ENCODE data around the gene HSF5.
"Not testable (repeated sequence)": the region's sequence is repeated elsewhere in the genome, so short reads cannot be mapped to it uniquely, and the experiment has no call there.

HSF5 gene

DNA sequence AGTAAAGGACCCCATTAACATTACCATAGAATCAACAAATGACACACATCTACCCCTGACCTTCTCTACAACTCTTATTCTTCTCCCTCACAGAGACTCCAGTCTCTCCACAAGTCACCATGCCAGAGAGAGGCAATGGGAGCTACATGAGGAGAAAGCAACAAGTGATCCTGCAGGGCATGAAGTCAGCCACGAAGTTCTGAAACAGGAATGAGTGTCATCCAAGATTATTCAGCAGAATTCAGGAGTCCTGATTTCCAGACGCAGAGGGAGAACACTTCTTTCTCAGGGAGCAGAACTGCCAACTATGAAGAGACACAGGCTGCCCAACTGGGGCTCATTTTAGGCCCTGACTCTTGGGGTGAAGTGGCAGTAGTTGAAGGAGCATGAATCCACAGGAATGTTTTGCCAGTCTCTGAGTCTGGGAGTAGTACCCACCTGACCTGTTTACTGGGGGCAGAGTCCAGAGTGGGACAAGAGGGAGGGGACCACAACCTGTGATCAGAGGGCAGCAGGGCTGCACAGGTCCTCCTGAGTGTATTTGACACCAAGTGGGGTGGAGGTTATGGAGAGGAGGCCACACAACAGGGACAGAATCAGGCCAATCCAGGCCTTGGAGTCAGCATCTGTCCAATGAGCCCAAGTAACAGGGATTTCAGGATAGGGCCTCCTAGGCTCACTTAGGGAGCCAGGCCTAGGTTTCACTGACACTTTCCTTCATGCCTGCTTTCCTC lies 28.6 kb upstream of the HSF5 start:
- DNase-seq (ENCODE audit: extremely low read depth in 1 of 2, low read depth in 1 of 2) = no peak

DNA sequence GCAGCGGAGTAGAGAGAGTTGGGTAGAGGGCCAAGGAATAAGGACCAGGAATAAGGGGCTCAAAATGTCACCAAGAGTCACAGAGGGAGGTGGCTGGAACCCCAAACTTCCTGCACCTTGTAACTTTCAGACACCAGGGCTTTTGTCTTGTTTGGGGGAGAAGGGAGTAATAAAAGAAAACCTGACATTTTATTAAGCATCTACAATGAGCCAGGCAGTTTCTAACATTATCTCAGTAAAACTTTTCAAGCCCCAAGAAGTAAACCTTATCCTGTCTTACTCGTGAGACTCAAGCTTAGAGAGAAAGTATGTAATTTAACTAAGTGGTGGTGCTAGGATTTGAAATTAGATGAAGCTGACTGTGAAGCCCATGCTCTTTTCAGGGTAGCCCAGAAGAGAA lies 27.1 kb upstream of the HSF5 start:
- no peak for DNase-seq (ENCODE audit: extremely low read depth in 1 of 2, low read depth in 1 of 2)

DNA sequence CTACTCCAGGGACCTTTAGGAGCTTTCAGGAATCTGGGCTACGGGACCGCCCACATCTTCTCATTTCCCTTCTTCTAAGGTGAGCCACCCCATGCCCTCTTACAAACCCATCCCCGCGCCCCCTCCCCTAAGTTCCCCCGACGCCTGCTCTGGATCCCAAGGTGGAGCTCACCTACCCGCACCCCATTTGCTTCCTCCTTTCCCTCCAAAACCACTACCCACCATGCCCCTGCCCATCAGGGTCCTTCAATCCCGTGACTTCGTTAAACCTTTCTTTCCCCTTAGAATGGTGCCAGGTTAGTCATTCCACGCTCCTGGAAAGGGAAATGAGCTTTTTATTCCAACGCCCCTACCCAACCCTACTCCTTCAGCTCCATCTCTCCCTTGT lies 26.6 kb upstream of the HSF5 start:
- DNase-seq (ENCODE audit: extremely low read depth in 1 of 2, low read depth in 1 of 2) = no peak

DNA sequence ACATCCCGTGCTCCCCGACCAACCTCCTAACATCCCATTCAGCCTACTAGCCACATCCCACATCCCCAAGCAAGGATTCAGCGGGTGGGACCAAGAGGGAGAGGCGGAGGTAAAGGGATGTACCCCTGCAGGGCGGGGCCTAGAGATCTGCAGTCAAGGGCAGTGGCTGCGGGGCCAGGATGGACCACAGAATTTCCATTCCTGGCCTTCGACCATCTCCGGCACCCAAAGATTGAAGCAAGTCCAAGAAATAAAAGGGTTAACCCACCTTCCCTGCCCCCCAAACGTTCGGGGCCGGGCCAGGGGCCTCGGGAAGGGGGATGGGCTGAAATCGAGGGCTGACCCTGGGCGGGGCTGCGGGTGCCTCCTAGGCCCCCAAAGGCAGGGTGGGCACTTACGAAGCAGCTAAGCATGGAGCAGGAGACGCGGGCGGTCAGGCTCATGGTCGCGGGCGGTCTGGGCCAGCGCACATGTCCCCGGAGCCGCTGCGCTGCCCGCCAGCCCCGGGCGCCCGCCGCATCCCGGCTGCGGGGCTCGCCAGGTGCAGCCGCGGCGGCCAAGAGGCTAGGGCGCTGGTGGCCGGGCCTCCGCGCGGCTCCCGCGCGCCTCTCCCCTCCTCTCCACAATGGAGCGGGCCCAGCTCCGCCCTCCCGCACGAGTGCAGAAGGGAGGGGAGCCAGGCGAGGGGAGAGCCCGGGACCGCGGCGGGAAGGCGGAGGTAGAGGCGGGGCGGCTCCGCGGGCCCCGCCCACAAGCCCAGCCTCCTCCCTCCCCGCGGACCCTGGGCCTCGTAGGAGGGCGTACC lies 26.0 kb upstream of the HSF5 start, which contains the start of gene MTMR4:
TSS of gene MTMR4 (minus strand) at position 674 of the 805 bp plus-strand sequence. CDS start at position 443, 231 bp downstream.
- peak; percentile 52 to 64 for DNase-seq (ENCODE audit: extremely low read depth in 1 of 2, low read depth in 1 of 2)

DNA sequence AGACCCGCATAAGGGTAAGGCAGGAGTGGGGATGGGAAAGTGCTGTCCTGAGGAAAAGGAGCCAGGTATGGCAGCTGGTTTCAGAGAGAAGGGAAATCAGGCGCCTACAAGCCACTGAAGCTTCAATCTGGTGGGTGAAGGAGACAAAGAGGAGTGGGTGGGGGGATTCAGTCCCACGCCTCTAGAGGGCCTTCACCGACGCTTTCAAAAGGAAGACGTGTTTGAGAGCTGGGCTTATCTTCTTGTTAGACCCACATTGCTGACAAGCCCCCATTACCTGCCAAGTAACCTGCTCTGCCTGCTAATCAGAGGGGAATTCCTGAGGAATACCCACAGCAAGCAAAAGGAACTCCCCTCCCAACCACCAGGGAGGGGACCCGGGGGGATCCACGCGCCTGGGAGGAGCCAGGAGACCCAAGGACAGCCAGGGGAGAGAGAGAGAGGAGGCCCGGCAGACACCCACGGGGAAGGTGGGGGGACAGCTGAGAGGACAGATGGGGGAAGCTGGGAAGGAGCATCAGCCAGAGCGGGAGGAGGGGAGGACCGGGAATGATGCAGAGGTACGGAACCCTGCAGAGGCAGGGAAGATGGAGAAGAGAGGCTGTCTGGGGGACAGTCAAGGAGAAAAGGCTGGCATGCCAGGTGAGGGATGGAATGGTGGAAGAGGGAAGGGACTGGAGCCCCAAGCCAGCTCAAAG lies 25.2 kb upstream of the HSF5 start:
- no peak for DNase-seq (ENCODE audit: extremely low read depth in 1 of 2, low read depth in 1 of 2)

DNA sequence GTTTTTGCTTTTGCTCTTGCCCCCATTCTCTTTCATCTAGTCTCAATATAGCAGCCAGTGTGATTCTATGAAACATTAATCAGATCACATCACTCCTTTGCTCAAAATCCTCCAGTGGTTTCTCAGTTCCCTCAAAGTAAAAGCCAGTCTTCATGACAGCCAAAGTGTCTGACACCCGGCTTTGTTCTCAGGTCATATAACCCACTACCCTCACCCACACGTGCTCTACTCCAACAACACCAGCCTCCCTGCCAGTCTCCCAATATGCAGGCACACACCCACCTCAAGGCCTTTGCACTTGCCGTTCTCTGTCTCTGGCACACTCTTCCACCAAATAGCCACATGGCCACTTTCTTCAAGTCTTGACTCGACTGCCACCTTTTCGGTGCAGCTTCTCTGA lies 21.9 kb upstream of the HSF5 start:
- no peak for DNase-seq (ENCODE audit: extremely low read depth in 1 of 2, low read depth in 1 of 2)

DNA sequence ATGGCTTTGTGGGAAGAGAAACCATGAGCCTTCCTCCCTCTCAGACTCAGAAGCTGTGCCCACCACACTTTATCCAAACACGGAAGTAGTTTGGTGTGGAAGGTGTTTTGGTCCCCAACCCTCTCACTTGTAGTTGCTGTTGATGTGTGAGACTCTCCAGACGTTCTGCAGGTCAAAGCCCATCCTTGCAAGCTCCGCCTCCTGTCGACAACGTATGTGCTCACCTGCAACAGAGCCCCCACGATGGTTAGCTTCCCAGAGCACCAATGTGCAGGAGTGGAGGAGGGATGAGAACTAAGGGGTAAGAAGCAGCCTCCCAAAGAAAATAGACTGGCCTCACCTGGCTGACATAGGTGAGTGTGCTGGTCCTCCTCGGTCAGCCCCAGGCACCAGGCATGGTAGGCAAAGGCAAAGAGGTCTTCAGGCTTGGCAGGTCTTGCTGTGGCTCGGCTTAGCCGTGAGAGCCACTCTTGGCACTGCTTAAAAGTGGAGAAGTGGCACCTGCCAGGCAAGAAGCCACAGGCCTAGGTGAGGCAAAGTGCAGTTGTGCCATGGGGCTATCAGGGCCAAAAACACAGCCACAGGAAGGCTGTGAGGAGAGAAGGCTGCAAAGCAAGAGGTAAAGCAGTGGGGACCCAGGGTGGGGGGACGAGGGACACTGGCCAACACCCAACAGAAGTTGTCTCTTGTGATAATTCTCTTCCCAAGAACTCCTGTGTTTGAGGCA lies 20.3 kb upstream of the HSF5 start:
- no peak for DNase-seq (ENCODE audit: extremely low read depth in 1 of 2, low read depth in 1 of 2)

DNA sequence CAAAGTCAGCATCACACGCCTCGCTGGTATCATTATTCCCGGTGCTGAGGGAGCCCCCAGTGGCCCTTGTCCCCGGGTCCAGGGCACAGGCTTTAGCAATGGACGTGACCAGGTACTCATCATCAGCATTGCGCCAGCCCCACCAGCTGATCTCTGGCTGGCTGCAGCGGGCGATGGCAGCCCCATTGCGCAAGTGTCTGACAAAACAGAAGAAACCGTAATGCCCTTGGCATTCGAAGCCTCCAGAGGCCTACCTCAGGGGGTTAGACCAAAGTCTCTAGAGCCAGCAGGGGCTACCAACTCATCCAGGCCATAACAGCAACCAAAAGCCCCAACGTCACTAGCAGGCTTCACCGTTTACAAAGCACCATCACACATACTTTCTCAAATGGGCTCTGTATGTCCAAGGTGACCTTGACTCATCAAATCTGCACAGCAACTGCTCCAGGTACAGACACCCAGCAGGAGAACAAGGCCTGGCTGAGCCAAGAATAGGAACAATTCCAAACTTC lies 19.0 kb upstream of the HSF5 start:
- no peak for DNase-seq (ENCODE audit: extremely low read depth in 1 of 2, low read depth in 1 of 2)

DNA sequence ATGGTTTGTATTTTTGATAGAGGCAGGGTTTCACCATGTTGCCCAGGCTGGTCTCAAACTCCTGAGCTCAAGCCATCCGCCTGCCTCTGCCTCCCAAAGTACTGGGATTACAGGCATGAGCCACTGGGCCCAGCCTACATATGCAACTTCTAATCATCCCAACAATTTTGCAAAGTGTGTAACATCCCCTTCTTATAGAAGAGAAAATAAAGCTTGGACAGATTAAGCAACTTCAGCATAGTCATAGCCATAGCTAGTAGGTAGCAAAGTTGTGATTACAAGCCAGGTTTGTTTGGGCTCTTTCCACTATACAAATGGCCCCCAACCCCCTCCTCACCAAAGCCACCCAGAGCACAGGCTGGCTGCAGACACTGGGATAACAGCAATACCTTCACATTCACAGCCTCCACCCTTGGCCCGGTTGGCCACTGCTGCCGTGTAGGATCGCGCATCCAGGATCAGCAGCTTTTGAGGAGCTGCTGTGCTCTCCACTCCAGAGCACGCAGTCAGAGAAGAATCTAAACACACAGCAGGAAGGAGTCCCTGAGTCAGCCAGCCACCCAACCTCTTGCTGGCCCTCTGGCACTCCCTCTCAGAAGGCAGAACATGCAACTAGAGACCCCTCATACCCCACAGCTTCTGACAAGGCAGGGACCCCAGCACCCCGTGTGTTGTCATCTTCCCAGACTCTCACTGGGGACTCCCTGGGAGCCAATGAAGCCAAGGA lies 18.3 kb upstream of the HSF5 start:
- no peak for DNase-seq (ENCODE audit: extremely low read depth in 1 of 2, low read depth in 1 of 2)

DNA sequence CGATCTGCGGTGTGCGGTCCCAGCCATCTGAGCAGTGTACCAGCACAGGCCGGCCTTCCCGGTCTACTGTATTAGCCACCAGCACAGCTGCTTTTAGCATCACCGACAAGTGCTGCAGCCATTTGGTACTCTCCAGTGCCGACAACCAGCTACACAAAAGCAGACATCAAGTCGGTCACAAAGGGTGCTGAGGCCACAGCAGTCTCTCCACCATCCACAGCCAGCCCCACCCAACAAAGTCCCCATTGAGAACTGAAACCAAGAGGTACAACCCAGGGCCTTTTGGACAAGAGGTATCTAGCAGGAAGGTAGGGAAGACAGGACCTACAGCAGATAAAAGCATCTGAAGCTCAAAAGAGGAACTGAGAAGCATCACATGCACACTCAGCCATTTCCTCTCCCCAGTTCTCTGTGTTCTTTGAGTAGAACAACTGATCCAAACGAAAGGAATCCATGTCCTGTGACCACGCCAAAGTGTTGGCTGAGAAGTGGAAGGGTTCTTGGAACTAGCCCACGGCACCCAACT lies 16.7 kb upstream of the HSF5 start:
- DNase-seq (ENCODE audit: extremely low read depth in 1 of 2, low read depth in 1 of 2) = no peak

DNA sequence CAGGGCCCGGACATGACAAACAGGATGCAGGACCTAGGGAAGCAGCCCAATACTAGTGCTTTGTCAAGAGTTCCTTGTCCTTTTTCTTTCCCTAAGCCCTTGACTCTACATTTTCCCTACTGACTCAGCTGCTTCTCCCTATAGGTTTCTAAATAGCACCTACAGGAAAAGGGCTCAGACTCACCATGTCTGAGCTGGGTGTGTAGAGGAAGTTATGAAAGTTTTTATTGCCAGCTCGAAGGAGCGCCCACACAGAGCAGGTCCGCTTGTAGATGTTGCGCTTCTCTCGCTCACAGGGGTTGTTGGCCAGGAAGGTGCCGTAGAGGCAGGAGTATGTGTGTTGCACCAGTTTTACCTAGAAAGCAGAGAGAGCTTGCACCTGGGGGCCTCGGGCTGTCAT lies 15.7 kb upstream of the HSF5 start:
- DNase-seq (ENCODE audit: extremely low read depth in 1 of 2, low read depth in 1 of 2) = no peak

DNA sequence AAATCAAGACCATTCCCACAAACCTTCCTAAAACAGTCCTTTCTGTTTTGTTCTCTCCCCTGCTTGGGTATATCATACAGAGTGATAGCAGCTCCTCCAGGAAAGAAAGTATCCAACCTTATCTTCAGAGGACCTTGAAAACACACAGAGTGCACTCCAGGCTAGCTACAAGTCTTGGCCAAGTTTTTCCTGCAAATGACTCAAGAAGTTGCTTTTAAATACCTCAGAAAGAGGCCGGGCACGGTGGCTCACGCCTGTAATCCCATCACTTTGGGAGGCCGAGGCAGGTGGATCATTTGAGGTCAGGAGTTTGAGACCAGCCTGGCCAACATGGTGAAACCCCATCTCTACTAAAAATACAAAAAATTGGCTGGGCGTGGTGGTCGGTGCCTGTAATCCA lies 14.9 kb upstream of the HSF5 start:
- not testable (repeated sequence) for DNase-seq (ENCODE audit: extremely low read depth in 1 of 2, low read depth in 1 of 2)

DNA sequence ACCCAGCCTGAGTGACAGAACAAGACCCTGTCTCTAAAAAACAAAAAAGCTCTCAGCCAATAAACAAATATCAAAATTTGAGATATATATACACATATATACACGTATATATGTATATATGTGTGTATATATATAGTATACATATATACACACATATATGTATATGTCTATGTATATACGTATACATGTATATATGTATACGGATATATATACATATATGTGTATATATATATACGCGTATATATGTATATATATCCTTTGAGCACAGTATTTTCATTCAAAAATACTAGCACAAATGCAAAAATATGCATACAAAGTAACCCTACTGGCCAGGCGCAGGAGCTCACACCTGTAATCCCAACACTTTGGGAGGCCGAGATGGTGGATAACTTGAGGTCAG lies 13.2 kb upstream of the HSF5 start:
- no peak for DNase-seq (ENCODE audit: extremely low read depth in 1 of 2, low read depth in 1 of 2)

DNA sequence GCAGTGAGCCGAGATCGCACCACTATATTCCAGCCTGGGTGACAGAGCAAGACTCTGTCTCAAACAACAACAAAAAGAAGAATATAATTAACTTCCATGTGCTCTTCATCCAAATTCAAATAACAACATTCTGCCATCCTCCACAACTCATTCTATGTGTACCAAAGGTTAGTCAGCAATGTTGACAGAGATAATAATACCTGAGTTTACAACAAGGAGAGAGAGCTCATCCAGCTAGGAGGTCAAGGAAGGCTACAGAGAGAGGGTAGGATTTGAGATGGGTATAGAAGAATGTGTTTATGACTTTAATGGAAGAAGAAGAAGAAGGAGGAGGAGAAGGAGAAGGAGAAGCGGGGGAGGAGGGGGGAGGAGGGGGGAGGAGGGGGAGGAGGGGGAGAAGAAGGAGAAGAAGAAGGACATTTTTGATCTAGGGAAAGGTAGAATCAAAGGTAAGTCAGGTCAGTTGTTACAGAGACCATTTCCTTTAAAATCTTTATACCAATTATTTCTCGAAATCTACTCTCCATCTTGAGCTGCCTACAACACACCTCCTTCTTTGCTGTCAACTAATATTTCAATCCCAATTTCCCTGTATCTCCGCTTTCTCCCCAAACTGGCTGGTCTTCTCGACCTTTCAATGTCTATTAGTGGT lies 10.1 kb upstream of the HSF5 start:
- no peak for DNase-seq (ENCODE audit: extremely low read depth in 1 of 2, low read depth in 1 of 2)

DNA sequence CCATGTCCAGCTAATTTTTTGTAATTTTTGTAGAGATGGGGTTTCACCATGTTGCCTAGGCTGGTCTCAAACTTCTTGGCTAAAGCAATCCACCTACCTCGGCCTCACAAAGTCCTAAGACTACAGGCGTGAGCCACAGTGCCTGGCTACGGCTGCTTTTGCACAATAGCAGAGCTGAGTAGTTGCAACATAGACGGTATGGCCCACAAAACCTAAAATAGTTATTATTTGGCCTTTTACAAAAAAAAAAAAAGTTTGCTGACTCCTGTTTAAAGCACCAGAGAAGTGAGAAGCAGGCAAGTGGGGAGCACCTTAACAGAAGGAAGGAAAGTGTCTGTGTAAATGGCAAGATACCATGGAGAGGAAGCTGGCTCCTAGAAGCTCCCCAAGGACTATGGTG lies 5.3 kb upstream of the HSF5 start:
- DNase-seq (ENCODE audit: extremely low read depth in 1 of 2, low read depth in 1 of 2) = no peak

DNA sequence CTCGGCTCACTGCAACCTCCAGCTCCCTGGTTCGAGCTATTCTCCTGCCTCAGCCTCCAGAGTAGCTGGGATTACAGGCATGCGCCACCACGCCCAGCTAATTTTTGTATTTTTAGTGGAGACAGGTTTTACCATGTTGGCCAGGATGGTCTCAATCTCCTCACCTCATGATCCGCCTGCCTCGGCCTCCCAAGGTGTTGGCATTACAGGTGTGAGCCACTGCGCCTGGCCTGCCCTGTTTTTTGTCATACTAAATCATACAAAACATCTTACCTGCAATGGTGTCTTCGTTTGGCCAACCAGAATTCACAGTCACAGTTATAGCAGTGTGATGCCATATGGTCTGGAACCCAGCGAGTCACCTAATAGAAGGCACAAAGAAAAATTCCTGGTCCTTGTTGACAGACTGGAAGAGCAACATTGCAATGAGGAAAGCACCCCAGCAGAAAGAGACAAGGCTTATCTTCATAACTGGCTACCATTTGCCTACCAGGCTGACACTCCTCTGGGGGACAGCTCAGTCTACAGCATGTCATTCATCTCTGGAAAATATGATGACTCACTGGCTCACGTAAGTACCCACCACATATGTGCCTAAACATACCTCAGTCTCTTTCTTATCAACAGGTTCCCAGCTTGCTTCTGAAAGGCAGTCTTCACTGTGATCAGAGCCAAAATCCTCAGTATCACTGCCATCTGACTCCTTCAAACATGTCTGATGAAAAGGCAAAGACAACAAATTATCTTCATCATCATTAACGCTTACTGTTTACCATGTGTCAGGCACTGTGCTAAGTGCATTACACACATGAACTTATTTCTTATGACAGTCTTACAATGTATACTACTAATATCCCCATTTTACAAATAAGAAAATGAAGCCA lies 4.3 kb upstream of the HSF5 start:
- DNase-seq (ENCODE audit: extremely low read depth in 1 of 2, low read depth in 1 of 2) = peak in 1 of 2 donors; percentile 27

DNA sequence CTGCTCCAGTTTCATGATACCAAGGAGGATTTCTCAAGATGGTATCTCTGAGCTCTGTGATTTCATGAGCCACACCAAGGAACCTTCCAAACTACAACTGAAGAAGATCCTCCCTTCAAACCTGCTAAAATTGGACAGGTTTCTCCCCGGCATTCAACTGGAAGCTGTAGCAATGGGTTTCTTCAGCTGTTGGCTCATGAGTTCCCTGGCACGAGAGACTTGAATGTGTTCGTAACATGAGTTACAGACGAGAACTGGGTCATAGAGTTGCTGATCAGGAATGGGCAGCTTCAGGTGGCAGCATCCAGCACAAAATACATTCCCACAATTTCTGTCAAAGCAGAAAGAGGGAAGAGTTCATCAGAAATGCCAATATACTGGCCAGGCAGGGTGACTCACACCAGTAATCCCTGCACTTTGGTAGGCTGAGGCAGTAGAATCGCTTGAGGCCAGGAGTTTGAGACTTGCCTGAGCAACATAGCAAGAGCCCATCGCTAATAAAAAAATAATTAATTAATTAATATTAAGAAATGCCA lies 3.4 kb upstream of the HSF5 start:
- DNase-seq (ENCODE audit: extremely low read depth in 1 of 2, low read depth in 1 of 2) = no peak

DNA sequence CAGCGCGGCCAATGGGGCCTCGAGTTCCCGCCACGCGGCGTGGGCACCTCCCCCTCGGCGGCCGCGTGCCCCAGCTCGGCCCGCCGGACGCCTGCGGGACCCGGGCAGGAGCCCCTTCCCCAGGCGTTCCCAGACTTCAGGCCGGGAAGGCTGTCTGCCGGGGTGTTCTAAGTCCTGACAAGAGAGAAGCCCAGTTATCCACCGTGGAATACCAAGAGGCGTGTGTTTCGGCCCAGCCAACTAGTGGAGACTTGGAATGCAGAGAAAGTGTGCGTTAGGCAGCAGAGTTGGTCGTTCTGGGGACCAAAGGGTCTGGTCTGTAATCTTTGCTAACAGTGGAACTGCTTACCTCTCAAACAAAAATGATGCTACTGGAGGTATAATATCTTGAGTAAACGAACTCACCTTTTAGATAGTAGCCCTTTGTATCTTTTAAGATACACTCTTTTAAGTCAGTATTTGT lies 251 bp upstream of the HSF5 start:
- no peak for DNase-seq (ENCODE audit: extremely low read depth in 1 of 2, low read depth in 1 of 2)
